Measurements from ENCODE around the gene ZNF138.
"Not testable (repeated sequence)": the region's sequence is repeated elsewhere in the genome, so short reads cannot be mapped to it uniquely, and the experiment has no call there.

- not testable (repeated sequence) for TF ChIP-seq CTCF (IDR thresholded peaks at IDR 0.05; ENCODE audit: low read depth, low read length, poor library complexity, severe bottlenecking); EZH2phosphoT487 (IDR thresholded peaks at IDR 0.05; ENCODE audit: borderline replicate concordance, low read length)
Measured at GRCh38 chr7:64863530-64863929, 69.3 kb downstream of the ZNF138 start.

Data from DOHH2 (cell line).